ENCODE results near the gene FKBP14.
A peak's percentile ranks its signal among the peaks of the same experiment; 100 is the strongest.

FKBP14 gene, protein sequence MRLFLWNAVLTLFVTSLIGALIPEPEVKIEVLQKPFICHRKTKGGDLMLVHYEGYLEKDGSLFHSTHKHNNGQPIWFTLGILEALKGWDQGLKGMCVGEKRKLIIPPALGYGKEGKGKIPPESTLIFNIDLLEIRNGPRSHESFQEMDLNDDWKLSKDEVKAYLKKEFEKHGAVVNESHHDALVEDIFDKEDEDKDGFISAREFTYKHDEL

DNA sequence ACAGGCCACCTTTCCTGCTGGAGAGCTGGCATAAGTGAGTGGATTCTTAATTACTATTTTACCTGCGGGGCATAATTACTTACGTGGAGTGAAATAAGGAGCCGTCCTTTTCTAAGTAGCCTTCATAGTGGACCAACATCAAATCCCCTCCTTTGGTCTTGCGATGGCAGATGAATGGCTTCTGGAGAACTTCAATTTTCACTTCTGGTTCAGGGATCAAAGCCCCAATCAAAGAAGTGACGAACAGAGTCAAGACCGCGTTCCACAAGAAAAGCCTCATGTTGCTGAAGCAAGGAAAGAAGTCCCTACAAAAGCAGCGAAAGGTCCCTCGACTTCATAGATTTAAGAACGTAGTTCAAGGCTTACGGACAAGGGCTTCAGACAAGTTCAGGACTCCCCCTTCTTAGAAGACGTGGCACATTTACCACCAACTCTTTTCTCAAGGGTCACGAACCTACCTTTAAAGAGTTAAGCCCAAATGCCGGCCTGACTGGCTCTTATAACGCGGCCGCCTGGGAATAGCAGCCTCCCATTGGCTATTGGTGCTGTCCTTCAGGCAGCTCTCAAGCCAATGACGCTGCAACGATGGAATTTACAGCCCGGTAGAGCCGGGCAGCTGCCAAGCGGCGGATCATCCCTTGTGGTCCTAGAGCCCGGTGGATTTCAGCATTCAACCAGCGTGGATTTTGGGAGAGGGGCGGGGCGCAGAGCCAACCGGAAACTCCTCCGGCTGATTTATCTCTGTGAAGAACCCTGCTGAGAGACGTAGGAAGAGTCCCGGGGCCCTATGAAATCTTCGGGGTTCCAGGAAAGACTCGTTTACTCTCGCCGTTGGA is at the start of gene FKBP14:
TSS of gene FKBP14 (minus strand) at position 474 of the 836 bp plus-strand sequence. CDS start at position 280, 194 bp downstream.
- Histone ChIP-seq H3K27me3 (ENCODE audit: low read length) (no peaks in the 10 kb centered on the region), H3K9me3 (ENCODE audit: insufficient read depth, low read length) (no peaks in the 10 kb centered on the region), H4K20me1 (ENCODE audit: low read depth, low read length) (no peaks in the 10 kb centered on the region; the same call in 1 of the 2 replicates), H3F3A (ENCODE audit: insufficient read depth) (peaks cover 23% of the 10 kb centered on the region), H3K9ac (ENCODE audit: low read length) (peak within 1 kb of the TSS; percentile 65), H3K27ac (ENCODE audit: low read depth, low read length) (peak within 1 kb of the TSS; percentile 67), H3K4me3 (ENCODE audit: insufficient read depth, low read length, poor library complexity, severe bottlenecking) (peak within 1 kb of the TSS; percentile 64), H3K79me2 (ENCODE audit: insufficient read depth, low read length) (peaks cover 29% of the 10 kb centered on the region; the same call in 1 of the 2 replicates), H3K9me2 (replicated peaks; ENCODE audit: insufficient read depth, low read length) (no peaks in the 10 kb centered on the region), H3K36me3 (ENCODE audit: low read length) (no peaks in the 10 kb centered on the region), H3K4me2 (ENCODE audit: low read depth, low read length, poor library complexity, severe bottlenecking) (peak within 1 kb of the TSS; percentile 83), H2AFZ (ENCODE audit: low read depth, low read length, severe bottlenecking) (peak within 1 kb of the TSS; percentile 84)
- TF ChIP-seq, protein P1, sequence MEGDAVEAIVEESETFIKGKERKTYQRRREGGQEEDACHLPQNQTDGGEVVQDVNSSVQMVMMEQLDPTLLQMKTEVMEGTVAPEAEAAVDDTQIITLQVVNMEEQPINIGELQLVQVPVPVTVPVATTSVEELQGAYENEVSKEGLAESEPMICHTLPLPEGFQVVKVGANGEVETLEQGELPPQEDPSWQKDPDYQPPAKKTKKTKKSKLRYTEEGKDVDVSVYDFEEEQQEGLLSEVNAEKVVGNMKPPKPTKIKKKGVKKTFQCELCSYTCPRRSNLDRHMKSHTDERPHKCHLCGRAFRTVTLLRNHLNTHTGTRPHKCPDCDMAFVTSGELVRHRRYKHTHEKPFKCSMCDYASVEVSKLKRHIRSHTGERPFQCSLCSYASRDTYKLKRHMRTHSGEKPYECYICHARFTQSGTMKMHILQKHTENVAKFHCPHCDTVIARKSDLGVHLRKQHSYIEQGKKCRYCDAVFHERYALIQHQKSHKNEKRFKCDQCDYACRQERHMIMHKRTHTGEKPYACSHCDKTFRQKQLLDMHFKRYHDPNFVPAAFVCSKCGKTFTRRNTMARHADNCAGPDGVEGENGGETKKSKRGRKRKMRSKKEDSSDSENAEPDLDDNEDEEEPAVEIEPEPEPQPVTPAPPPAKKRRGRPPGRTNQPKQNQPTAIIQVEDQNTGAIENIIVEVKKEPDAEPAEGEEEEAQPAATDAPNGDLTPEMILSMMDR (IDR thresholded peaks at IDR 0.05; ENCODE audit: insufficient read depth, low read length, poor library complexity, severe bottlenecking) = no peak
- TF ChIP-seq EZH2phosphoT487 (conservative IDR thresholded peaks at IDR 0.05; ENCODE audit: low read length) = no peak

DNA sequence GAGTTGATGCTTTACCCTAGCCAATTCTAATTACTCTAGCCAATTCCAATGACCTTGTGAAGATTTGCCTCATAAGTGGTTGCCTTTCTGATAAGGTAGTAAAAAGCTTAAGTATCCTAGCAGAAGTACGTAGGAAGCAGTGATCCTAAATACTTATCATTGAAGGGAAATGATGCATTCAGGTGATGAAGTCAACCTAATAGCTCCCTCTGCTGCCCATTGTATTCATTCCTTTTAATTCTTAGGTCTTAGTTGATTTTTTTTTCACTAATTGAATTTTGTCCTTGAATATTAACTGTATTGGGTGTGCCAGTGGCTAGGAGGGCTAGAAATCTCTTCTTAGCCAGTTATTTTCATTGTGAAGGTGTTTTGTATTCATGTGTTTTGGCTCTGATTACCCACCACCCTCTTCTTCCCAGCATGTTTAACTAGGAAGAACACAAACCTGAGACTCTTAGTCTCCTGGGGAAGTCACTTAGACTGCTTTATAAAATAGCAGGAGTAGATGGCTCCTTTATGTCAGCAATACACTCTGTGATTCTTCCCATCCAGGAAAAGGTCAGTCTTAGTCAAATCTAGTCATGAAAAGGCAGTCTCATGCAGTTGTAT is 48.0 kb upstream of the FKBP14 start:
- no peaks in the 10 kb centered on the region for H3K36me3 ChIP-seq (ENCODE audit: low read length)
- H2AFZ ChIP-seq (ENCODE audit: low read depth, low read length, severe bottlenecking) = no peak overlapping the region
- TF ChIP-seq EZH2phosphoT487 (conservative IDR thresholded peaks at IDR 0.05; ENCODE audit: low read length) = no peak
- TF ChIP-seq, protein P1 (IDR thresholded peaks at IDR 0.05; ENCODE audit: insufficient read depth, low read length, poor library complexity, severe bottlenecking) = peak; percentile 63
- H4K20me1 ChIP-seq (ENCODE audit: low read depth, low read length) = no peaks in the 10 kb centered on the region
- H3K9ac ChIP-seq (ENCODE audit: low read length) = no peak overlapping the region
- no peak overlapping the region for H3K27ac ChIP-seq (ENCODE audit: low read depth, low read length)
- H3K9me3 ChIP-seq (ENCODE audit: insufficient read depth, low read length) = no peaks in the 10 kb centered on the region
- H3K79me2 ChIP-seq (ENCODE audit: insufficient read depth, low read length) = no peaks in the 10 kb centered on the region
- H3K4me3 ChIP-seq (ENCODE audit: insufficient read depth, low read length, poor library complexity, severe bottlenecking) = no peak overlapping the region
- no peaks in the 10 kb centered on the region for H3F3A ChIP-seq (ENCODE audit: insufficient read depth)
- no peaks in the 10 kb centered on the region for H3K27me3 ChIP-seq (ENCODE audit: low read length)
- no peaks in the 10 kb centered on the region for H3K9me2 ChIP-seq (replicated peaks; ENCODE audit: insufficient read depth, low read length)
- H3K4me2 ChIP-seq (ENCODE audit: low read depth, low read length, poor library complexity, severe bottlenecking) = no peak overlapping the region

DNA sequence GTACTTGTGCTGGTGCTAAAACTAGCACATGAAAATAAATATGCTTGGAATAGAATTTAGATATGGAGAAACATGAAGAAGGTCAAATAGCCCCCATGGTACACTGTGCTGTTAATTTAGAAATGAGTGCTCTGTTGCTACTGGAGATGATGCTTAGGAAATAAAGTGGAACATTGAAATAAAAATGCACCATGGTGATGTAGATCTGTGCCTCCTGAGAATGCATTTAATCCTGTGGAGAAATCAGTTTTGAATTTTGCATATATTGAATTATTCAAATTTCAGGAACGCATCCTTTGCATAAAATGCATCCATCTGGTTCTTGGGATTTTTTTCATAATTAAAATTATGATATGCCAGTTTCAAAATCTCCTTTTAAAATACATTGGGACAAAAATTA is 46.2 kb upstream of the FKBP14 start:
- Histone ChIP-seq H3K9me2 (replicated peaks; ENCODE audit: insufficient read depth, low read length) (no peaks in the 10 kb centered on the region), H3K4me2 (ENCODE audit: low read depth, low read length, poor library complexity, severe bottlenecking) (no peak overlapping the region), H3K36me3 (ENCODE audit: low read length) (no peaks in the 10 kb centered on the region), H3K27me3 (ENCODE audit: low read length) (no peaks in the 10 kb centered on the region), H3K79me2 (ENCODE audit: insufficient read depth, low read length) (no peaks in the 10 kb centered on the region), H3K4me3 (ENCODE audit: insufficient read depth, low read length, poor library complexity, severe bottlenecking) (no peak overlapping the region), H3F3A (ENCODE audit: insufficient read depth) (no peaks in the 10 kb centered on the region), H4K20me1 (ENCODE audit: low read depth, low read length) (no peaks in the 10 kb centered on the region), H3K9me3 (ENCODE audit: insufficient read depth, low read length) (no peaks in the 10 kb centered on the region), H3K9ac (ENCODE audit: low read length) (no peak overlapping the region), H3K27ac (ENCODE audit: low read depth, low read length) (no peak overlapping the region), H2AFZ (ENCODE audit: low read depth, low read length, severe bottlenecking) (no peak overlapping the region)
- no peak for TF ChIP-seq EZH2phosphoT487 (conservative IDR thresholded peaks at IDR 0.05; ENCODE audit: low read length)
- TF ChIP-seq, protein P1 (IDR thresholded peaks at IDR 0.05; ENCODE audit: insufficient read depth, low read length, poor library complexity, severe bottlenecking) = no peak

All from SU-DHL-6 (cell line).